Left cardiac atrium (tissue), 4 donors: ENCODE results near the gene SLC2A2. TPM values are rescaled to one million over a fixed set of nuclear protein-coding genes. Genes with fewer than 3 reads are reported as not detected.

Source experiments
- ATAC-seq, 2 donors: fragments of 200-7000 bp; cut with Tn5 transposase; one replicate each; pipeline ENCODE4 v1.9.1; 2020; ENCODE audit warnings: mild to moderate bottlenecking in 2 of 2, moderate library complexity in 2 of 2
- DNase-seq: peaks from one replicate; pipeline ENCODE4 v3.0.0-alpha.2; 2020
- intact Hi-C, 2 donors: fragments of 100-400 bp; cut with DNase I; formaldehyde crosslinking; loops; one replicate each; pipeline versions ENCODE4 v1.14.1 to v1.15.1; 2022 to 2023
- total RNA-seq, 2 donors: library from RNA; stranded (reverse); fragmentation: NEBNext Ultra II Directional; extraction: Animal tissue kit (Norgen Biotek cat#: 25700); gene quantifications; one replicate each; pipeline ENCODE4 v1.2.1, GENCODE V29; 2021
- donor health status: DM: no; HTN: yes; CAD: no.
- donor health status: DM: no; HTN: yes; CAD: no; lungs with severe emphysema.
- donor health status: DM: yes; HTN: yes; CAD: no.
- donor health status: Dilated cardiomyopathy.

Gene SLC2A2
- total RNA-seq, 2 donors from 2014 or later = not detected

GRCh38 chr3:171044384-171044783 lies 17.9 kb upstream of the SLC2A2 start:
- no peak for ATAC-seq
- no peak for DNase-seq
- intact Hi-C loops = loop anchor here in 1 of 2 donors (10.0 kb wide), 1 partner anchor 120 kb away; no protein-coding TSS in a partner anchor

GRCh38 chr3:171039674-171040073 lies 13.2 kb upstream of the SLC2A2 start:
- ATAC-seq = peak; percentile 63 to 80
- intact Hi-C loops = loop anchor here in 1 of 2 donors (10.0 kb wide), 1 partner anchor 125 kb away; no protein-coding TSS in a partner anchor

DNA sequence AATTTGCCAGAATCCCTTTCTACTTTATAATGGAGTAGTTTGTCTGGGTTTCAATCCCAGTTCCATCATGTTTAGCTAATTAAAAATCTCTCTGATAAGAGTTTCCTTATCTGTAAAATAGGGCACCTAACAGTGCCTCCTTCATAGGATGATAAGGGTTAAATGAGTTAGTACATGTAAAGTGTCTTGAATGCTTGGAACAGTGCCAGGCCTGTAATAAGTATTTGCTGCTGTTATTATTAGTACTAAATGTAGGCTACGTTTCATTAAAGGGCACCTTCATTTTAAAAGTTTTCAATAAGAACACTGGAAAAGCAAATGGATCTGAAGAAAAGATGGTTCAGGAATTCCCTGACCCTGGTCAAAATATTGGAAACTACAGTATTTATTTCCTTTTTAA lies 11.8 kb upstream of the SLC2A2 start:
- intact Hi-C loops = no loop called here
- DNase-seq (no peak), ATAC-seq (no peak)

More at GRCh38 chr3:171039674-171040073, 13.2 kb upstream of the SLC2A2 start:
- no peak for DNase-seq

- intact Hi-C loops = no loop called here
- ATAC-seq = peak; percentile 85 to 91
- no peak for DNase-seq
Observed at GRCh38 chr3:171028779-171029232, 2.3 kb upstream of the SLC2A2 start.

DNA sequence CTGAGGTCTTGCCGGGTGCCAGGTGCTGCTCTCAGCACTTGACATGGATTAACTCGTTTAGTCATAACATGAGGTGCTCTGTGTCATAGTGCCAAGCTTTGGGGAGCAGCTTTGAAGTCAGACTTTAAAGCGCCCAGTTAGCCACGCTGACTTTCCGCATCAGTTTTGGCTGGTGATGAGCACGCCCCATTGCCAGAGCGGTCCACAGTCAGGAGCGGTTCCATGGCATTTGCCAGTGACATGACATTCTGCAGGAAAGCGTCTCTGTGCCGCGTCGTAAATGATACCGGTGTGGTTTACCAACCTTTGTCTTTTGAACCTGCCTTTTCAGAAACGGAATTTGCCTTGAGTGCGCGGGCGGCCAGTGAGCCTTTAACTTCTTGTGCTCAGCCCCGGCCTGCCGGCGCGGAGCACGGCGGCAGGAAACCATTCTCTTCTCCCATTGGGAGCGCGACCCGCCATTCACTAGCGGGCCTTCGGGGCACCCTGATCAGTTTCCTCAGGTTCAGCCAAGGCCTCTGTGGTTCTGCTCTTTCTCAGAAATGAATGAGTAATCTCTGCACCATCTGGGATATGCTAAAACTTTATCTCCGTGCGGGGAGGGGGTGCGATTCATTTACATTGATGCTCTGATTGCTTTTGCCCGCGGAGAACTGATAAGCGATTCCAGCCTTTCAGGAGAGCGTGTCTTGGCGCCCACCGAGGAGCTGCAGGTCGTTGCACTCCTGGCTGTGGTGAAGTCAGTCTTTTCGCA lies 1.7 kb upstream of the SLC2A2 start:
- intact Hi-C loops = no loop called here

DNA sequence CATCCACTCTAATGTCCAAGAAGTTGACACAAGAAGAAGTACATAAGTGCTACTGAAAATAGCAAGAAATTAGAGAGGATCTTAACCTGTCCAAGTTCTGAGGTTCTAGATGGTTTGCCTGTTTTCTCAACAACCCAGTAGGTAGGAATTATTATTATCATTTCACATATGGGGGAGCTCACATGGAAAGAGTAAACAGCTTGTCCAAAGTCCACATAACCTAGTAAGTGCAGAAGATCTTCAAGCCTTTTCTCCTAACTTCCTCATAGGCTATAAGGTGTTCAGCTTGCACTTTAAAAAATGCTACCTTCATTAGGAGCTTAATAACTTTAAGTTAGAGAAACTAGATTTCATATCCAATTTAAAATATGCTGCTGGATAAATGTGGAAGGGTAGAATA lies 3.0 kb downstream of the SLC2A2 start:
- intact Hi-C loops = no loop called here
- no peak for DNase-seq
- no peak for ATAC-seq

More for the DNA sequence above, 1.7 kb upstream of the SLC2A2 start:
- ATAC-seq = peak; percentile 87 to 89
- DNase-seq = peak; percentile 72

DNA sequence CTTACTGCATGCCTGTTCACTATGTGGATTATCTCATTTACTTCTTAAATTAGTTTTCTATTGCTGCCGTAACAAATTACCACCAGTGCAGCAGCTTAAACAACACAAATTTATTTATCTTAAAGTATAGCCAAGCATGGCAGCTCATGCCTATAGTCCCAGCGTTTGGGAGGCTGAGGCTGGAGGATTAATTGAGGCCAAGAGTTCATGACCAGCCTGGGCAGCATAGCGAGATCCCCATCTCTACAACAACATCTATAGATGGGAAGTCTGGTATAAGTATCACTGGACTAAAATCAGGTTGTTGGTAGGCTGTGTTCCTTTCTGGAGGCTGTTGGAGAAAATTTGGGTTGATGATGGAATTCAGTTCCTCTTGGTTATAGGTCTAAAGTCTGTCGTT lies 5.1 kb downstream of the SLC2A2 start:
- no peak for ATAC-seq
- intact Hi-C loops = no loop called here
- DNase-seq = no peak

DNA sequence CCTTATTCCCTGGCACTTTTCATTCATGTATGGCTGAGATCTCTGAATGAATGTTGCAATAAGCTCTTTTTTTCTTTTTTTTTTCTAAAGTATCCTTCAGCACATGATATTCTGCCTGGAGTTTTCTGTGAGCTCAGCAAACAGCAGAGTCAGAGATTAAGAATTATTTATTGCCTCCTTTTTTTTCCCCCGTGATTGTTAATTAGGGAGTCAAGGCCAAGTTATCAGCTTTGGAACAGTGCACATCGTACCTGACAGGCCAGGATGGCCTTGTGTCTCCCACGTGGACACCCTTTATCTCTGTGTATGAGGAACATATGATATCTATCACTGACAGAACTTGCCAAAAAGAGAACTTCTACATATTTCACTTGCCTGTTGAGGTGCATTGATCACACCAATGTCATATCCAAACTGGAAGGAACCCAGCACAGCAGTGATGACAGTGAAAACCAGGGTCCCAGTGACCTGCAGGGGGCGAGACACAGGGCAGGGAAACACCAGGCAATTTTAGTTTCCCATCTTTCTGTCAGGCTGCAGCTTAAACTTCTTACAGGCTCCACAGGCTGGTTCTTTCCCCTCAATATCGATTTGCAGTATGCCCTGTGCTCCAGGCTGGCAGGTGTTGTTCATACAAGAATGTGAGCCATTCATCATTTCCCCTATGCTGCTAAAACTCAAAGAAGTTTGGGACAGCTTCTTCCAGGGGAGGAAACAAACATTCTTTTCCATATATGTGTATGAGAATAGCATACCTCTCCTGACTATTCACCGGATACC lies 8.2 kb downstream of the SLC2A2 start:
- no peak for ATAC-seq
- no peak for DNase-seq
- intact Hi-C loops = no loop called here

DNA sequence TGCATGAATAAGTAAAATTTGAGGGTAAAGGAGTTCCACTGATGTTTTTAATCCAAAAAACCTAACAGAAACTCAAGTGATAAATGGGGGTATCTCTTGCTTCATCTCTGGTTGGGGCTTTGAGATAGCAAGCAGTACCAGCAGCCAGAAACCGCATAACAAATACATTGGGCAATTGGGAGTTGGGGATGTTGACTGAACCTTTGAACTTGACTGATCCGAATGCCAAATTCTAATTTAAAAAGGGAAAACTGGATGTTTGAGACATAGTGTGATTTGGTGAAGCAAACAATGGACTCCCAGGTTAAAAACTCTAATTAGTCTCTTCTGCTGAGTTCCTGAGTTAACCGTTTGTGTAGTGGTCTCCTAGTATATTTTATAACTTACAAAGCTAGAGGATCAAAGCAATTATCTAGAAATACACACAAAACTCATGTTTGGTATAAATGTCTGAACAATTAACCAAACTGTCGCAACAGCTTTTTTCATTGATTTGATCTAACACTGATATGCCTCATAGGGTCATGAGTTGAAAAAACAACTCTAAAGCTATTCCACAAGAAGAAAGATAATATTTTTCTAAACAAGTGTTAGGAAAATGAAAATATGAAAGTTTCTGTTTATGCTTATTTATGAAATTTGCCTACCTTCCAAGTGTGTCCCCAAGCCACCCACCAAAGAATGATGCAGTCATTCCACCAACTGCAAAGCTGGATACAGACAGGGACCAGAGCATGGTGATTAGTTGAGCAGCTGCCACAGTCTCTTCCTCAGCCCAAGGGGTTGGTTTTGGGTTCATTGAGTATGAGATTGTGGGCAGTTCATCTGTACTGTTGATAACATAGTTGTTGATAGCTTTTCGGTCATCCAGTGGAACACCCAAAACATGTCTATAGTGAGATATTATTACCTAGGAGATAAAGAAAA lies 12.4 kb downstream of the SLC2A2 start:
- no peak for DNase-seq
- ATAC-seq = no peak
- intact Hi-C loops = no loop called here

GRCh38 chr3:171011873-171012336 lies 14.6 kb downstream of the SLC2A2 start:
- DNase-seq = no peak
- intact Hi-C loops = no loop called here
- no peak for ATAC-seq

DNA sequence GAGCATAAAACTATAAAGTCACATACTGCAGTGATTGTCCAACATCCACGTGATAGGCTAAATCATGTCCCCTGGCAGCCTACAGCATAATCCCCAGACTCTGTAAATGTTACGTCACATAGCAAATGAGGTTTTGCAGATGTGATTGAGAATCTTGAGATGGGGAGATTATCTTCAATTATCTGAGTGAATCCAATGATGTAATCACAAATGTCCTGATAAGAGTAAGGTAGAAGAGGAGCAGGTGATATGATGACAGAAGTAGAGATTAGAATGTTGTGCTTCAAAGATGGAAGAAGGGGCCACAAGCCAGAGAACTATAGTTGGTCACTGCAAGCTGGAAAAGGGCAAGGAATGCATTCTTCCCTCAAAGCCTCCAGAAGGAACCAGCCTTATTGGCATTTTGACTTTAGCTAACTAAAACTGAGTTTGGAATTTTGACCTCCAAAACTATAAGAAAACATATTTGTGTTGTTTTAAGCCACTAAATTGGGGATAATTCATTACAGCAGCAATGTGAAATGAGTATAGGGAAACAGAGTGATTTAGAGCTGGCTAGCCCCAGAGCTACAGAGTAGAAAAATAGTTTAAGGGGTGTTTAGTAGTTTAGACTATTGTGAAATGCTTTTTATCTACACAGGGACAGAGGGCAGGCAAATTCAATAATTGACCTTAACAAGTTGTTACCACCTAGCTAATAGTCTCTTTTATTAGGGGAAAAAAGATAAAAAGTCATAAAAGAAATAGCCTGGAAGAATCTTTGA lies 15.2 kb downstream of the SLC2A2 start:
- ATAC-seq (no peak), DNase-seq (no peak)
- intact Hi-C loops = no loop called here

DNA sequence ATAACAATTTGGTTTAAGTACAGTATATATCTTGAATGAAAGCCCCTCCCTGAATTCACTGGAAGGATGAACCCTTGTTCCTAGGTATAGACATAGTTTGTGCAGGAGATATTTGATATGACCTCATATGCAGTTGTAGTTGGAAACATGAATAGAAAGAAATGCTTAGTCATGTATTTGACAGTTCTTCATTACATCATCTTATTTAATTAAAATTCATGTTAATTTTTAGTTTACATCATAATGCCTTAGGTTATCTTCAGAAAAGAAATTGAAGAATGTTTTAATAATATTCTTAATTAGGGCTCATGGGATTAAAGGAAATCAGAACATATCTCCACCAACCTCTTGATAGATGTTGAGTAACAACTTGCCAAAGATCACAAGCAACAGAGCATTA lies 19.2 kb downstream of the SLC2A2 start:
- DNase-seq (no peak), ATAC-seq (no peak)
- intact Hi-C loops = no loop called here

DNA sequence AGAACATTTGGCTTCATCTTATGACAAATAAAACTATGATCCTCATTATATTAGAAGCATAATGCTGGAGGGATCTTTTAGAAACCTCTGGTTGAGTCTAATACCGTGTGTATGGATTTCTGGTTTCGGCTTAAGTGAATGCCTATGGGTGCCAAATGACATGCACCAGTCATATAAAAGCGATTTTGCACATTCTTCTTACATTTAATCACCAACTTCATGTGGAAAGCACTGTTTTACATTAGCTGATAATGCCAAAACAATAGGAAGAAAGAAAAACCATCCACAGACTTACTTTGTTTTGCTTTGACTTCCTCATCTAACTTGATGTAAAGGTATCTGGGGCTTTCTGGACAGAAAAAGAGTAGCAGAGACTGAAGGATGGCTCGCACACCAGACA lies 20.9 kb downstream of the SLC2A2 start:
- intact Hi-C loops = no loop called here
- DNase-seq (no peak), ATAC-seq (no peak)

DNA sequence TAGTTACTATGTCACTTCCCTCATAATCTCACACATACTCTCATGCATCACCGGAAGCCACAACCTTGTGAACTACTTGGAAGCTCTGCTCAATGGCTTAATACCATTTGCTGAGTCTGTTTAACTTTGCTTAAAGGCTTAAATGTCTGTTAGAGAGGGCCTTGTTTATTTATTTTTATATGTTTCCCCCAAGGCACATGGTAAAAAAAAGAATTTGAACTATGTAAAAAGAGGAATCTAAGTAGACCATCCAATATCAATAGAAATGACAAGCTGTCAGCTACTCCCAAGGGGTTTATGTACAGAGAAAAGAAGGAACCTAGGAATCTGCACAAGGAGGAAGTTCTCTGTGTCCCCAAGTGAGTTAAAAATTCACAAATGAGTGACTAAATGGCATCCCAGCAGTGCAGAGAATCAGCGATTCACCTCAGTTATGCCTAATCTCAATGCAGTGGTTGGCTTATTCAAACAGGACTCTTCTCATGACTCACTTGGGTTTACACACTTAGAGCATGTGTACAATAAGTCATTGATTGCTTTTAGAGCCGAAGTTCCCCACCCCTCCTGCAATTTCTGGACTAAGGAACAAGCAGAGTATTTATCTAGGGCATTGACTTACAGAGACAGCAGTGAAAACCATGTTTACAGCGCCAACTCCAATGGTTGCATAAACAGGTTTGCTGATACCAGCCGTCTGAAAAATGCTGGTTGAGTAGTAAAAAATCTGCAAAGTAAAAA lies 24.4 kb downstream of the SLC2A2 start:
- ATAC-seq (no peak), DNase-seq (no peak)
- intact Hi-C loops = no loop called here

GRCh38 chr3:171001250-171001893 lies 25.1 kb downstream of the SLC2A2 start:
- DNase-seq (no peak), ATAC-seq (no peak)
- intact Hi-C loops = no loop called here

GRCh38 chr3:171000281-171000680 lies 26.2 kb downstream of the SLC2A2 start:
- DNase-seq (no peak), ATAC-seq (no peak)
- intact Hi-C loops = no loop called here

- DNase-seq (no peak), ATAC-seq (peak in 1 of 2 donors; percentile 36)
- intact Hi-C loops = no loop called here
Observed at GRCh38 chr3:170999737-171000242, 26.7 kb downstream of the SLC2A2 start.
